ENCODE results near the gene RXRB. TPM values are rescaled to one million over a fixed set of nuclear protein-coding genes. Genes with fewer than 3 reads are reported as not detected.
A peak's percentile ranks its signal among the peaks of the same experiment; 100 is the strongest.

Gene RXRB
- total RNA-seq, 1 donor from 2014 or later: 46.5 TPM

DNA sequence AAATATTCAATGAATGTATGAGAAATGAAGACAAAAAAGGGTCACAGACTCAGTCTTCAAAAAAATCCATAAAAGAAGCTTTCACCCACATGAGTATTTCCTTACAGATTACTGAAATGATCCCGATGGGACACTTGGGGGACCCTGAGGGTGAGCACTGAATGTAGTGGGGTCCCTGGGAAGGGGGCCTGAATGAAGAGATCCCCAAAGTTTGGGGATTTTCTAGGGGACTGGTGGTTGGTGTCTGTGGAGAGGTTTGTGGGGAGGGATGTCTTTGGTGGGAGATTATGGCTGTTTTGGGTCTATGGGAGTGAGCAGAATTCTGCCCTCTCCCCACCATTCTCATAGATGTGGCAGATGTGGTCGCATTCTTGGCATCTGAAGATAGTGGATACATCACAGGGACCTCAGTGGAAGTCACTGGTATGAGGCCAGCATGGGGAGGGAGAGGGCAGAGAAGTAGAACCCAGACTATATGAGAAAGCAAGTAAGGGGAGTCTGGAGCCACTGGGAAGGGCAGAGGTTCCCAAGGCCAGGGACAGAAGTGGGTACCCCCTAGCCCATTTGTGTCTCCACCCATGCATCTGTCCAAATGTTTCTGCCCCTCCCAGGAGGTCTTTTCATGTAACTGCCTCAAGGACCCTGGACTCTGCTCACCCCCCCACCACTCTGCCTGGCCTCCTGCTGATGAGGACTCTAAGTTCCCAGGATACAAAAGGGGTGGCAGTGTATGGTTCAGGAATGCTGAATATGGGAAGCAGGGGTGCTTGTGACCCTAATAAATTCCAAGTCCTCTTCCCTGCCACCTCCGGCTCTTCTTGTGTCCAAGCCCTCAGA, 5.8 kb upstream of the RXRB start:
- TF ChIP-seq, protein P1, sequence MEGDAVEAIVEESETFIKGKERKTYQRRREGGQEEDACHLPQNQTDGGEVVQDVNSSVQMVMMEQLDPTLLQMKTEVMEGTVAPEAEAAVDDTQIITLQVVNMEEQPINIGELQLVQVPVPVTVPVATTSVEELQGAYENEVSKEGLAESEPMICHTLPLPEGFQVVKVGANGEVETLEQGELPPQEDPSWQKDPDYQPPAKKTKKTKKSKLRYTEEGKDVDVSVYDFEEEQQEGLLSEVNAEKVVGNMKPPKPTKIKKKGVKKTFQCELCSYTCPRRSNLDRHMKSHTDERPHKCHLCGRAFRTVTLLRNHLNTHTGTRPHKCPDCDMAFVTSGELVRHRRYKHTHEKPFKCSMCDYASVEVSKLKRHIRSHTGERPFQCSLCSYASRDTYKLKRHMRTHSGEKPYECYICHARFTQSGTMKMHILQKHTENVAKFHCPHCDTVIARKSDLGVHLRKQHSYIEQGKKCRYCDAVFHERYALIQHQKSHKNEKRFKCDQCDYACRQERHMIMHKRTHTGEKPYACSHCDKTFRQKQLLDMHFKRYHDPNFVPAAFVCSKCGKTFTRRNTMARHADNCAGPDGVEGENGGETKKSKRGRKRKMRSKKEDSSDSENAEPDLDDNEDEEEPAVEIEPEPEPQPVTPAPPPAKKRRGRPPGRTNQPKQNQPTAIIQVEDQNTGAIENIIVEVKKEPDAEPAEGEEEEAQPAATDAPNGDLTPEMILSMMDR (IDR thresholded peaks at IDR 0.05): no peak
- Mint-ChIP-seq H3K36me3 (ENCODE audit: low read depth) (peaks cover 31% of the 10 kb centered on the region), H3K4me3 (ENCODE audit: unreplicated experiment) (peak overlapping the region; percentile 28), H3K4me1 (ENCODE audit: low read depth) (peaks cover 67% of the 10 kb centered on the region), H3K9me3 (ENCODE audit: low read depth) (no peaks in the 10 kb centered on the region), H3K27ac (ENCODE audit: unreplicated experiment) (peak overlapping the region; percentile 93), H3K27me3 (ENCODE audit: low read depth) (no peaks in the 10 kb centered on the region)
- no peak for DNase-seq (ENCODE audit: low spot score)

DNA sequence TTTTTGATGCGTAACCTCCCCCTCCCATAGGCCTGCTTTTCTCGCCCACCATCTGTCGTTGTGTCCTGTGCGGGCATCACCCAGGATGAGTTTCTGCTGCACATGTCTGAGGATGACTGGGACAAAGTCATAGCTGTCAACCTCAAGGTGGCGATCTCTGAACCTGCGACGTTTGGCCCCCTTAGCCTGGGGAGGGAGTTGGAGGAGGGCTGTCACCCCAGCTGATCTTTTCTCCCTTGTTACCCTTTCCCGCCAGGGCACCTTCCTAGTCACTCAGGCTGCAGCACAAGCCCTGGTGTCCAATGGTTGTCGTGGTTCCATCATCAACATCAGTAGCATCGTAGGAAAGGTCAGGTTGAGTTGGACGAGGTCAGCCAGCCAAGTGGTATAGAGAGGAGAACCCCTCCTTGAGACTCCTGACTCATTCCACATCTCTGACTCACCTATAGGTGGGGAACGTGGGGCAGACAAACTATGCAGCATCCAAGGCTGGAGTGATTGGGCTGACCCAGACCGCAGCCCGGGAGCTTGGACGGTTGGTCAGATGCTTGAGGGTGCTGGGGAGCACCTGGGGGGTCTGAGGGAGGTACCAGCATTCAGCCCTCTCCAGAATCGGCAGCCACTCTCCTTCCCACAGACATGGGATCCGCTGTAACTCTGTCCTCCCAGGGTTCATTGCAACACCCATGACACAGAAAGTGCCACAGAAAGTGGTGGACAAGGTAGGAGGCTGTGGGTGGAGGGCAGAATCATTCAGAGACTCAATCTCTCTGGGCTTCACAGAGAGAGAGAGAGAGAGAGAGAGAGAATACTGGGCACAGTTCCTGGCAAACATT, 4.9 kb upstream of the RXRB start:
- peaks cover 33% of the 10 kb centered on the region for H3K36me3 Mint-ChIP-seq (ENCODE audit: low read depth)
- H3K4me1 Mint-ChIP-seq (ENCODE audit: low read depth): peaks cover 72% of the 10 kb centered on the region
- no peaks in the 10 kb centered on the region for H3K9me3 Mint-ChIP-seq (ENCODE audit: low read depth)
- H3K4me3 Mint-ChIP-seq (ENCODE audit: unreplicated experiment): peak overlapping the region; percentile 64
- no peaks in the 10 kb centered on the region for H3K27me3 Mint-ChIP-seq (ENCODE audit: low read depth)
- TF ChIP-seq, protein P1 (IDR thresholded peaks at IDR 0.05): peak; percentile 24
- no peak for DNase-seq (ENCODE audit: low spot score)
- peak overlapping the region; percentile 93 for H3K27ac Mint-ChIP-seq (ENCODE audit: unreplicated experiment)

DNA sequence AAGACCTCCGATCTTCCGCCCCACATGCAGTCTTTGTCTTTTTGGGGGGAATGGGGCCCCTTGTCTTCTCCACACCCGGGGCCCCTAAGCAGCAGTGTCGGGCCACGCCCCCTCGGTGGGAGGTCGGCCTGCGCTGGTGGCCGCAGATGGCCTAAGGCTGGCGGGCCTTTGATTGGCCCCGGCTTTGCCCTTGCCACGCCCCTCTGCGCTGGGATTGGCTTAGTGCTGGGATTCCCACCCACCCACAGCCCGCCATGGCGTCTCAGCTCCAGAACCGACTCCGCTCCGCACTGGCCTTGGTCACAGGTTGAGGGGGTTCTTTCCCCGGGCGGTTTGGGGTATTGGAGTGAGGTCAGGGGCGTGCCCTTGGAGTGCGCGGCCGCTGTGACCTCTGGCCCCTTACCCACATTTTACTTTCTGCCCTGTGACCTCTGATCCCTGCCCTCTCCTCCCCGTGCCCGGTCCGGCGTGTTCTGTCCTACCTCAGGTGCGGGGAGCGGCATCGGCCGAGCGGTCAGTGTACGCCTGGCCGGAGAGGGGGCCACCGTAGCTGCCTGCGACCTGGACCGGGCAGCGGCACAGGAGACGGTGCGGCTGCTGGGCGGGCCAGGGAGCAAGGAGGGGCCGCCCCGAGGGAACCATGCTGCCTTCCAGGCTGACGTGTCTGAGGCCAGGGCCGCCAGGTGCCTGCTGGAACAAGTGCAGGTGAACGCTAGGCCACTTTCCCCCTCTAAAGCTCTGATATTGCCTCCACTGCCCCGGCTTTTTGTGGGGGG, 4.1 kb upstream of the RXRB start, which contains the start of gene HSD17B8:
TSS of gene HSD17B8 (plus strand) at position 241 of the 776 bp plus-strand sequence. CDS start at position 255, 14 bp downstream.
- H3K9me3 Mint-ChIP-seq (ENCODE audit: low read depth): no peaks in the 10 kb centered on the region
- TF ChIP-seq, protein P1 (IDR thresholded peaks at IDR 0.05): no peak
- peaks cover 73% of the 10 kb centered on the region for H3K4me1 Mint-ChIP-seq (ENCODE audit: low read depth)
- peak within 1 kb of the TSS; percentile 100 for H3K27ac Mint-ChIP-seq (ENCODE audit: unreplicated experiment)
- peak within 1 kb of the TSS; percentile 64 for H3K4me3 Mint-ChIP-seq (ENCODE audit: unreplicated experiment)
- H3K36me3 Mint-ChIP-seq (ENCODE audit: low read depth): peaks cover 26% of the 10 kb centered on the region
- DNase-seq (ENCODE audit: low spot score): no peak
- H3K27me3 Mint-ChIP-seq (ENCODE audit: low read depth): no peaks in the 10 kb centered on the region

DNA sequence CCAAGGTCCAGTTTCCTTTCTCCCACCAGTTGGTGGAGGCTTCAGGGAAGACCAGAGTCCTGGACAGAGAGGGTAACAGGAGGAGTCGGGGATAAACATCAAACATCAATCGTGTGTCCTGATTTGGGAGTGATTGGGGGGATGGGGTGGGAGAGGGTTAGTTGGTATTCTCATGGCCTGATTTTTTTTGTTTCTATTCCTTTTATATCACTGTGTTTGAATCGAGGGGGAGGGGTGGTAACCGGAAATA, 3.6 kb upstream of the RXRB start:
- H3K9me3 Mint-ChIP-seq (ENCODE audit: low read depth): no peaks in the 10 kb centered on the region
- H3K27me3 Mint-ChIP-seq (ENCODE audit: low read depth): no peaks in the 10 kb centered on the region
- H3K4me1 Mint-ChIP-seq (ENCODE audit: low read depth): peaks cover 74% of the 10 kb centered on the region
- H3K27ac Mint-ChIP-seq (ENCODE audit: unreplicated experiment): peak overlapping the region; percentile 100
- no peak for DNase-seq (ENCODE audit: low spot score)
- H3K4me3 Mint-ChIP-seq (ENCODE audit: unreplicated experiment): peak overlapping the region; percentile 56
- peaks cover 26% of the 10 kb centered on the region for H3K36me3 Mint-ChIP-seq (ENCODE audit: low read depth)
- TF ChIP-seq, protein P1 (IDR thresholded peaks at IDR 0.05): no peak
